Fibroblast of upper back skin (primary cell): ENCODE measurements around the gene CYP19A1.

Experiments
- DNase-seq: peaks from one replicate; pipeline ENCODE4 v3.0.0-alpha.2; 2013

Gene CYP19A1

DNA sequence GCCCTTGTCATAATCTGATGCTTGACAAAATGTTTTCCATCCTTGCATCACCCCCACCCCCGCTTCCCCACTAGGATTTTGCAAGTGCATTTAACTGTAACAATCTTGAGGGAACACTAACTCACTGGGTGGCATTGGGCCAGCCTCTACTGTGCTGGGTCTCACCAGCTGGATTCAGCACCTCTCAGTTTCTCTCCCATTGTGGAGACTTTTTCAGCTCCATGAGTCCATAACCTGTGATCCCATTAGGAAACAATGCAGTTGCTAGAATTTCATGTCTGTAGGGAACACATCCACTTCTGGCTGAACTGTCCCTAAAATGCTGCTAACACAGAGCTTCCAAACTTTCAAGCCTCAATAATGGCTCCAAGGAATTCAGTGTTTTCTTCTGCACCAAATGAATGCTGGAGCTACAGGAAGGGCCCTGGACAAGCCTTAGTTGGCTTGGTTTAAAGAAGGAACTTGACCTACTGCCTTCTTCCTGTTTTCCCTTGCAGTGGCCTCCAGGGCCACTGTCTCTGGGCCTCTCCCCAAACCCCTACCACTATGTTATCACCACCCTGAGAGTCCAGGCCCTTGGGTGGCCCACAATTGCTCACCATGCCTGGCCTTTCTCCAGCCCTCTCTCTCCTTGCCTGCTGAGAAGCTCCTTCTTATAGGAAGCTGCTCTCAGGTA is 15.6 kb downstream of the CYP19A1 start:
- peak; percentile 31 for DNase-seq

DNA sequence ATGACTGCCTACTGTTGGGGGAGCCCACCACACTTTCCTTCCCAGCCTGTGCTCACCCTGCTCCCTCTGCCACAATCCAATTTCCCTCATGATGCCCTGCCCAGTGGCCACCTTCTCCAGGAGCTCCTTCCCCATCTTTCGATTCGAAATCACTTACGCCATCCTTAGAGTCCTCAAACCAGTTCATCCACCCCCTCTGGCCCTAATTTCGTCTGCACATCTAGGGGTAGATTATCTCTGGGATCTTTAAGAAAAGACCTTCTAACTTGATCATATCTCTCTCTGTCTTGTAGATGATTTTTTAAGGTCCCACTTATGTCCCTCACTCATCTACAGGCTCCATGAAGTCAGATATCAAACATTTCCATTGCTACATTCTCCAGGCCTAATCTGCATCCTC is 17.1 kb downstream of the CYP19A1 start:
- DNase-seq, result no peak

DNA sequence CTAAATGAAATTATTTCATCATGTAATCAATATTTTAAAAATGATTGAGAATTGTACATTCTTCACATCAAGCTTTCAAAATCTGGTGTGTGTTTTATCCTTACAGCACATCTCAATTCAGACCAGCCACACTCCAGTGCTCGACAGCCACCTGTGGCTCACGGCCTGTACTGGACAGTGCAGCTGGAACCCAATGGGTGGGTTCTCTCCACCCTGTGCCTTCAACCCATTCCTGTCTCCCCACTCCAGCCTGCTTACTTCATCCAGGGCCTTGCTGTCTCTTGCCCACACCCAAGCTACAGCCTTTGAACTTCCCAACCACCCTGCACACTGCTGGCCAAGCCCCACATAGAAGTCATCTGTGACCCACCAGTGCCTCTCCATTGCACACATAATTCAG is 17.6 kb downstream of the CYP19A1 start:
- no peak for DNase-seq

DNA sequence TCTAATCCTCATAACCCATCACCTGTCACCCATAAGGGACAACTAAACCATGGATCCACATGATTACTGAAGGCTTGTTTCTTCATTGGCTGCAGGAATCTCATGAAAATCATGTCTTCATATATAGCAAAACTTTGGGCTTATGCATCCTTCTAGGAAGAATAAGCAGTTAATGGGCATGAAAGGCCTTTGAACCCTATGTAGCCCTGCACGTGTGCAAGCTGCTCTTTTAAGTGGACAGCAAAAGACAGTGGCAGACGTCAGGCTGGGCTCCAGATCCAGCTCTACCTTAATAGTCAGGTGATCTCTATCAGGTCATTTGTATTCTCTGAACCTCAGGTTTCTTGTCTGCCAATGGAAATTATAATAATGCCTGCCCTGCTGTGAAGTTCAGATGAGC is 18.9 kb downstream of the CYP19A1 start:
- no peak for DNase-seq

DNA sequence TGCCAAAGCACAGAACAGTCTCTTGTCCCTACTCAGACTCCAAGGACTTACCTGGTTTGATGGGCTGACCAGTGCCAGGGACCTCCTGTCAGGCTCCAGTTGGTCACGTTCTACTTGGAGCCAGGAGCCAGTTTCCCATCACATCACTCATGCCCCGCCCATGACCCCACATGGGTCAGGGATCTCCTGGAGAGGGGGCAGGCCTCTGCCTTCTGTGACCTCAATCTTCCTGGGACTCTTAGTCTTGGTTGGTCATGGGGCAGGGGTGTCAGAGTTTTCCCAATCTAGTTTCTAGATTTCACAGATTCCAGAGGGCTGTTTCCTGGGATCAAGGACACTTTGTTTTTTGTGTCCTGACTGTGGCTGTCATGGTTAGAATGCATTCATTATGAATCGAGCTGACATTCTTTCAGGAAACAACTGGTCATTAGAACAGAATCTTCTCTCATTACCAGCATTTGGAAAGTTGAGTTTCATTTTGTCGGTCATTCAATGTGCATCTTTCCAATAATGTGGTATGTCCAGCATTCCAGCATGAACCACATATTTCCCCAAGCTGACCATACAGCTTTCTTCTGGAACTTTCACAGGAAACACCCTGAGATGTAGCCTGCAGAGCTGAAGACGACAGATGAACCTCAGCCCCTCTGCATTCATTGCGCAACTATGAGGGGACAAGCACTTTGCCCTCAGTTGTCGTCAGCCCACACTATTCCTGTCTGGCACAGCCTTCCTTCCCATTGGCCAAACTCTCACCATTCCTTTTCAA is 19.8 kb downstream of the CYP19A1 start:
- DNase-seq, result peak; percentile 41

DNA sequence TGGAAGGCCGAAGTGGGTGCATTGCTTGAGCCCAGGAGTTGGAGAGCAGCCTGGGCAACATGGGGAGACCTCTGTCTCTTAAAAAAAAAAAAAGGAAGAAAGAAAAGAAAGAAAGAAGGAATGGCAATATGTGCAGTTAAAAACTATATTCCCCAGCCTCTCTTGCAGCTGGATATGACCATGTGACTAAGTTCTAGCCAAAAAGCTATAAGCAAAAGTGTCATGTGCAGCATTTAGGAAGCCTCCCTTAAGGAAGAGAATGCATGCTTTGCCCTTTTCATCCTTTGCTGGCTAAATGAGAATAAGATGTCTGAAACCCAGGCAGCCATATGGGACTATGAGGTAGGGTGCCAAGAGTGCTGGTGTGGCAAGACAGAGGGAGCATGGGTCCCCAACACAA is 21.8 kb downstream of the CYP19A1 start:
- DNase-seq, result no peak

DNA sequence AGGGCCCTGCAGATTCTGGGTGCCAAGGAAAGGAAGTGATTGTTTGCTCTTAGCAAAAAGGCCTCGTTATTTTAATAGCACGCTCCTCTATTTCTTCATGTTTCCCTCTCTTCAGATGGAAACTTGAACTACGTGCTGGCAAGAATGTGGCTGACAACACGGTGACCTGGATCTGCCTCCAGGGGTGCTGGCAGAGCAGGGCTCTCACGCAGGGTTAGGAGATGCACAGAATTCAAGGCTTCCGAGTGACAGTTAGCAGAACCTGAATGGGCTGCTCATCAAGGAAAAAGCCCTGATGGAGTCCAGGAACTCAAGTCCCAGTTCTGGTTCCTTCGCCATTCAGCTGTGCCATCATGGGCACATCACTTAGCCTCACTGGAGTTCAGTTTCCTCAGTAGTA is 22.7 kb downstream of the CYP19A1 start:
- DNase-seq, result no peak

DNA sequence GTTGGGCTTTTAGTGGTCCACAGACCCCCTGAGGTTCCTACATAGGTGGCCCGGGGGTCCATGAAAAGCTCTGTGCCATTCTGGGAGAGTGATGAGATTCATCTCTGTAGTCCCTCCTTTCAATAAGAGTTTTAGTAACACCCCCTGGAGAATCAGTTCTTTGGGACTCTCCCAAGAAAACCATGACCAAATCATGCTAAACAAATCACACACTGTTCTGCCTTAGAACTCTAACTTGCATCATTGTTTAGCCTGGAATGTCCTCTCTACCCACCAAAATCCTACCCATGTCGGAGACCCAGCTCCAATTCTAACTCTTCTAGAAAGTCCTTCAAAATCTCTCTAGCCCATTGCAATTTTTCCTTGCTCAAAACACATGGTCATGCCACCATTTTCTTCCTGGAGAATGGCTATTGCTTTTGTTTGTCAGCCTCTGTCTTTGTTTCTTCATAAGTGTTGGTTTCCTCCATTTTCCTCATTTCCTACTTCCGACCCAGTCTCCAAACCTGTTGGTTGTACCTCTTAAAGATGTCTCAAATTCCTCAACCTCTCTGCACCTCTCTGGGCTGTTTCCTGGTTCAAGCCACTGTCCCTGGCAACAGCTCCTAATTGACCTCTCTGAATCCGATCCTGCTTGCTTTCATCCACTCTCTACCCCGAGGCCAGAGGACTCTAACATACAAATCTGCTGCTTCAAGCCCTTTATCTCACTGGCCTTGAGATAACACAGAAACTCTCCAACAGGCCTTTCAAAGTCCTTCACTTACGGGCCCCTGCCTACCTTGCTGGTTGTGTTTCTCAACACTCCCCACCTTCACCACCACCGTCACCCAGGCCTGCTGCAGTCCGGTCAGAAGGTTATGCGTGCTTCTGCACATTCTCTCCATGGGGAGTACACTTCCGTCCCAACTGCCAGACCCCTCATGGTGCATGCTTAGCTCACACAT is 23.7 kb downstream of the CYP19A1 start:
- DNase-seq, result no peak

DNA sequence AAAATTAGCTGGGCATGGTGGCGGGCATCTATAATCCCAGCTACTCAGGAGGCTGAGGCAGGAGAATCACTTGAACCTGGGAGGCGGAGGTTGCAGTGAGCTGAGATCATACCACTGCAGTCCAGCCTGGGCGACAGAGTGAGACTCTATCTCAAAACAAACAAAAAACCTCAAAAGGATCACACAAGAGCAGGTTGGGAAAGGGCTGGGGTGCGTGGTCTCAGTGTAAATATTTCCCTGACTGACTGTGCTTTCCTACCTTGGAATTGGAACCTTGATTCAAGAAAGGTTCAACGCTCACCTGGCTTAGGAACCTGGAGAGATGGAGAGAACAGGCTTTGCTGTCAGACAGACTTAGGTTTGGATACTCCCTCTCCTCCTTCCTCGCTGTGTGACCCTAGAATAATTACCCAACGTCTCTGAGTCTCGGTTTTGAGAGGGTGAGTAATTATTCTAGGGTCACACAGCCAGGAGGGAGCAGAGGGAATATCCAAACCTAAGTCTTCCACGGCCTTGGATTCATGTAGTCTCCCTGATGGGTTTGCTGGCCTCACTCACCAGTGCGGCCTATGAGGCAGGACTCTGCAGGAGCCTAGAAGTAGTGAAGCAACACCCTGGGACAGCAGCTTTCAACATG is 24.6 kb downstream of the CYP19A1 start:
- DNase-seq, result no peak

DNA sequence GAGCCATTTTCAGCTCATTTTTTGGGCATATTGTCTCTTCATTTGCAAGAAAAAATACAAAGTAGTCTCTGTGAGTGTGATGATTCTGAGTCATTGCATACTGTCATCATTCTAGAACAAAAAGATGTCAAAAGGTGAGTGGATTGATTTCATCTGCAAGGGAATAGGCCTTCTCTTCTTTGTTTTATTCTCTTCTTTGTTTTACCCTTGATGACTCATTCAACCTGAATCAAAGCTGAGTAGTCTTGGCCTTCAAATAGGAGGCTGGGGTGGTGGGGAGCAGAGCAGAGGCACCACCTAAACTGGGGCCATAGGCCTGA is 25.4 kb downstream of the CYP19A1 start:
- DNase-seq, result peak; percentile 64

DNA sequence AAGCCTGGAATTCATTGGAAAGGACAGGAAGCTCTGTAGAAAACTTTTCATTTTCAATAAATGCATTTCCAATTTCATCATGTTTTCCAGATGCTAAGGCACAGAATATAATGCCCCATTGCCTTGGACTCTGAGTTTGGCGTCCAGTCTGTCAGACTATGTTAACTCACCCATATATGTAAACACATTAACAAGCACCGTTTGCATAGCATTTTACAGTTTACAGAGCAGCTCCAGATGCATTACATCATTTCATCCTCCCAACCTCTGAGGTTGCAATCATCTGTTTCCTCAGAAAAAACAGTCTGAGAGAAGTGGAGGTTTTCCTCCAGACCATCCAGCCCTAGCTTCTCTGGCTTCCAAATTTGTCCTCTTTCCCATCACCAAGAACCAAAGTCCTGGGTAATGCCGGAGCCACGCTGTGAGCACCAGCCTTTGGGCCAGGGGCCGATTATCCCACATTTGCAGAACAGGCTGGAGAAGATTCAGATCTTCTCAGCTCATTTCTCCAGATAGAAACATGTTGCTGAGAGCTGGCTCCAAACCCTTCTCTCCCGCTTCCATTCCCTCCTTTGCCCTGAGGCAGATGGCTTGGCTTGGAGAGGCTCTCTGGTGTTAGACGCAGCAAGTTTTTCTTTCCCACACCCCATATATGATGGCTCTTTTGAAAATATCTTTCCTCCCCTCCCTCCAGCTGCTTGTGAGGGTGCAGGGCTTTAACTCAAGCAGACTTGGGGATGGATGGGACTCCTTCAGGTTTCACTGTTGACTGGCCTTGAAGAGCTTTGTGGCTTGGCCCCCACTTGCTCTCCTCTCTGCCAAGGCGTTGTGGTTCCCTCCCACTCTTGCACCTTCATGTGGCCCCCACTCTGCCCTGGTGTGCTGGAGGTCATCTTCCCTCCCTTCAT is 26.0 kb downstream of the CYP19A1 start:
- peak; percentile 29 for DNase-seq

DNA sequence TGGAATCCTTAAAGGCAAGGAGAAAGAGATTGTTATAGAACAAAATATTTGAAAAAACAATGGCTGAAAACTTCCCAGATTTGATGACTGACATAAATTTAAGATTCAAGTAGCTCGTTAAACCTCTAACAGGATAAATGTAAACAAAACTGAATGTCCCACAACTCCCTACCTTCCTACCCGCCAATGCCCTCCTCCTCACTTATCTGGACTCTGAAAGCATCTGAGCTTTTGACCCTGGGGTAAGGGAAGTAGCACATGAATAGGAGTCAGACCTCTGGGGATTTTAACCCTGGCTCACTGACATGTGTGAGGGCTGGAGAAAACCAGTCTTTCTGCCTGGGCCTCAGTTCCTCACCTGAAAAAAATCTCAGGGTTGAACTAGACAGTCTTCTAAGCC is 26.9 kb downstream of the CYP19A1 start:
- no peak for DNase-seq

DNA sequence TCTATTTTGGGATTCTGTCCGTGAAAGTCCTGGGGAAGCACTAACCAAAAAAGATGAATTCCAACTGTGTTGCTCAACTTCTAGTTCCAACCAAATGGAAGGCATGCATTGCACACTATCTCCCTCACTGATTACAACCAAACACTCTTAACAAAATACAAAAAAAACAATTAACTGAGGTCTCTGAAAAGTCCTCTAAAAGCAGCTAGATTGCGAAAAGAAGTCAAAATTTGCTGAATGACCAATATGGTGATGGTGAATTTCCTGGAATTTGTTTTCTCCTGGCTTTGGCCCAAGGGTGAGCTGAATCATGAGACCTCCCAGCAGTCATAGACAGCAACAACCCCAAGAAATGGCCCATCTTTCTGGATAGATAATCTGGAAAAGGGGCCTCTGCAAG is 28.3 kb downstream of the CYP19A1 start:
- DNase-seq, result peak; percentile 78

DNA sequence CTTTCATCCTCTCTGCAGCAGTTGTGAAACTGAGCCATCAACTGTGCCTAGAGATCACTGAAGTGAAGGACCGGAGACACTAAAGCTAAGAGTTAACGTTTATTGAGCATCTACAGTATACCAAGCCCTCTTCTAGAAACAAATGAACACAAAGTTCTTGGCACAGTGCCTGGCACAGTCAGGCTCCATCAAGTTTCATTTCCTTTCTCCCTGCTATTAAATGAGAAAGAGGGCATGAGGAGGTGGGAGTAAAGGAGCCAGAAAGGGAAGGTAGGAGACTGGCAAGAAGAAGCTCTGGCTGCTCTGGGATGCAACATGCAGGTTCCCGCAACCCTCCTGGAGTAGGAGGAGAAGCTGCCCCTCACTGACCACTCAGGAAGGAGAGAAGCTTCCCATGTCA is 30.6 kb downstream of the CYP19A1 start:
- no peak for DNase-seq

DNA sequence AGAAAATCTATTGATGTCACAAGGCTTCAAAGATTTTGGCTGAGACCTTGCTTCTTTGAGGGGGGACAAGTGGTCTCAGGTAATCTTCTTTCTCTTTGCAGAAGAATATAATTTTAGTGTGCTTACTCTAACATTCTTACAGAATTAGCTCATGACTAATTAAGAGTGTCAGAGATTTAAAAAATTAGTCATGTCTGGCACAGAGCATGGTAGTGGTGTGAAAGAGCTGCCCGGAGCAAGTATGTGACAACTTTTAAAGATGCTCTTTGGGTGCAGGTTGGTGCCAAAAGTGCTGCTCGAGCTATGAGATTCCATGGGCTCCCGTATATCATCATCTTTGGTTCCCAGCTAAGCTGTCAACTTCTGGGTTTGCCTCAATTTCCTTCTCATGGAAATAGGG is 31.1 kb downstream of the CYP19A1 start:
- DNase-seq, result no peak

DNA sequence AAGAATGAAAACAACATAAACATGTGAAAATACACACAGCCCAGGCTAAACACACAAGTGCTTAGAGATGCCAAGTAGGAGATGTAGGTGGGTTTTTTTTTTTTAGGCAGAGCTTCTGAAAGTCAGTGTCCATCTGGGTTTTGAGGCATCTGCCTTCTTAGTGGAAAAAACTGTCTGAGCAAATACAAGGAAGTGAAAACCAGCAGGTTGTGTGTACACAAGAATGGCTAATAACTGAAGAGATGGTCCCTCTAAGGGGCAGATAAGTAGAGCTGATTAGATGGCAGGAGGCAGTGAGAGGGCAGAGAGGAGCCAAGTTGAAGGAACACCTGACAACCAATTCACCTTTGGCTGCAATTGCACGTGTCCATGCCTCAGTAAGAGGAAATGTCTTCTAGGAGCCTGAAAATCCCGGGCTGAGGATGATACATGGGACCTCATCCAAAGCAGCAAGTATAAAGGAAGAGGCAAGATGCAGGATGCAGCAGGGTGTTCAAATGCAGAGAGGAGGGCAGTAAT is 34.9 kb downstream of the CYP19A1 start:
- DNase-seq, result no peak

DNA sequence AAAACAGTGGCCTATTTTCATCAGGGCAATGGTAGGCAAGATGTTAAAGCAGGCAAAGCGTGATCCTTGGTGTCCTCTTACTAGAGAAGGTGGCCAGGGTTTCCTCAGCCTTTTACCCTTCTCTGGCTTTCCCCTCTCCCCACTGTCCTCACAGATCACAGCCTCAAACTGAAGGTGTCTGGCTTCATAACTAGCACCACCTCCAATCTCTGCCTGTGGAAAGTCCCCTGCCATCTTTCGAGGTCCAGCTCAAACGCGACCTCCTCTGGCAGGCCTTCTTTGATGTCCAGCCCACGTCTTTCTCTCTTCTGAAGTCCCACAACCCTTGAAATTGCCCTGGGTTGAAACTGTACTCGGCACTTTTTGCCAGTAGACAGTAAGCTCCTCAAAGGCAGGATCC is 35.9 kb downstream of the CYP19A1 start:
- DNase-seq, result no peak

DNA sequence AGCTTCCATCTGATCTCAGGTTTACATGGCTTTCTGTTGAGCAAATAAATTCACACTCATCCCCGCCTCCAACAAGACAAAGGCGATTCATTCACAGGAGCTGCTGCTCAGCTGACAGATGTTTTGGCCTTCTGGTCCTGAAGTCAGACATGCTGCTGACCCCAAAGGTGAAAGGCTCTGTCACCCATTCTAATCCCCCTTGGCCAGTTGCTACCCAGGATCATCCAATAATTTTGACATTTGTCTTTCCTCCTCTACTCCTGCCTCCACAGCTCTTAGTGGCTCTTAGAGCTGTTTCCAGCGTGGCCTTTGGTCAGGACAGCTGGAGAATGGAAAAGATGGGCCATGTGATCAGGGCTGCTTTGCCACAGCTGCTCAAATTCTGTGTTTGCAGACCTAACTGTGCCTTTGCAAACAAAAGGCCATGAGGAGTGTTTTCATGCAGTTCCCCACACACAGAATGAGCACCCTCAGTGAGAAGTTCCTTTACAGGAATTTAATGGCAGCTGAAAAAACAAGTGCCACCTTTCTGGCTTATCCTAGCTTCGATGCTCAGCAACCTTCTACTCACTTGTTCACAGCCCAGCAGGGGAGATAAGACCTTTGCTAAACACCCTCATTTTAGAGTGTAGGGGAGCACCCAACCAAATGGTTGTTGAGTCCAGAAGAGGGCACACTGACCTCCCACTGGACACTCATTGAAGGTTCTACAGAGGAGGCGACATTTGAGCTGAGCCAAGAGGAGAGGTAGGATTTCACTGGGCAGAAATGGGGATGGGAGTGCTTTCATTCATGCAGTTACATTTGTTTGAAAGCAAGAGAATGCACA is 39.0 kb downstream of the CYP19A1 start:
- DNase-seq, result no peak

DNA sequence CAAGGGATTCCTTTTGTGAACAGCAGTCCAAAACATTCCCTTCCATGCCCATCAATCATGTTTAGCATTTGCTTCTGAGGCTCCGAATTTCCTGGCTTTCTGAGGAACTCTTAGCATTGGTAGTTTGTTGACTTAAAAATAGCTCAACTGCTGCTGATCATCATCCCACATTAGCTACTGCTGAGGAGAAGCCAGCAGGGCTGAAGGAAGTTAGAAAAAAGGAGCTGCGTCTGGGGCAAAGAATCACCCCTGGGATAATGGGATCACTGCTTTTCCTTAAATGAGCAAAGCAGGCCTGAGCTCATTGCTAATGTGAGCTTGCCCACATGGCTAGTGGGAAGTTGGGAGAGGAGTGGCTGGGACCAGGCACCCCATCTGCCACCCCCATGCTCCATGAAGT is 39.8 kb downstream of the CYP19A1 start:
- no peak for DNase-seq

DNA sequence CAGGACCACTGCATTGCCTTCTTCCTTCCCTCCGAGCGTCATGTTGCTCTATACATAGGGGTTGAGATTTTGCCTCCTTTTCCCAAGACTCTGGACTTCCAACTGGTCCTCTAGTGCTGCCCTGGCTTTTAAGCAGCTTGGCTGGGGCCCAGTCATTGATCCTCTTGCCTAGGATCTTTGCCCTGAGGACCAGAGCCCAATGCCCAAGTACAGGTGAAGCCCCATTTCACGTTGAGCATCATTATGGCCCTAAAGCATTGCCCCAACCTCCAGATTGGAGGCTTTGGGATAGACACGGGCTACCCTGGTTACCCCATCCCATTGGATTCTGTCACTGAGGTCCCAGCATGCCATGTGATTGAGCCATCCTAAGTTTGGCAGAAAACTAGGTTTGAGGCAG is 47.7 kb downstream of the CYP19A1 start:
- DNase-seq, result no peak

DNA sequence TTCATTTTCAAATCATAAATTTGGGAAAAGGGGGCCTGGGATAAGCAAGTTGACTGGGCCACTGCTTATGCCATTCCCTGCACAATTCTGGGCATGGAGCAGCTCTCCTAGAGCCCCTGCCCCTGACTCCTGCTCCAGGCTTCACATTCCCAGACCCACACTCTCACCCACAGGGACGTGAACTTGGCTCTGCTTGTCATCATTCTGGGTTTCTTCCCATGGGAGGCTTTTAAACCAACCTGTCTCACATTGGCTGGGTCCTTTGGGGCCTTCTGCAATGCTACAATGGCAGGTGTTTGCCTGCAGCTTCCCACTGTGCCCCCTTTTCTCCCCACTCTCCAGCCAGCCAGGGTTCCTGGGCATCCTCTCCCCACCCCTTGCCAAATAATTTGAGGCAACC is 49.1 kb downstream of the CYP19A1 start:
- DNase-seq, result no peak
